ENCODE results near the gene NUP133.
"Not testable (repeated sequence)": the region's sequence is repeated elsewhere in the genome, so short reads cannot be mapped to it uniquely, and the experiment has no call there.

The NUP133 gene

DNA sequence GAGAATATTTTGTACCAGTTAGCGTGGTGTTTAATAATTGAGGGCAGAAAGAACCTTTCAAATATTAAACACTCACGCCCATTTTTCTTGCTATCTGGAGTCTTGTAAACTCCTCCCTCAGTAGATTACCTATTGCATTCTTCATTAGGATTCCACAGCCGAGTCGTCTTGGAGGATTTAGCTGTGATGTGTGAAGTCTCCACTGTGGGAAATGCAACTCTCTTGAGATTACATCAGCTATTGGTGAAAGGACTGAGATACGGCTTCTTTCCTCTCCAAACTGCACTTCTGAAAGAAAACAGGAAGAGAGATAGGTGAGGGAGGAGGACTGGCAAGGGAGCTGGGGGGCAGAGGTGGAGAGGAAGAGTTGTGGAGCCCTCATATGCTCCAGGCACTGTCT lies 110.4 kb downstream of the NUP133 start:
- no peaks in the 10 kb centered on the region for H3K36me3 ChIP-seq (ENCODE audit: control insufficient read depth, low read length)
- H3K27ac ChIP-seq (ENCODE audit: low read depth, low read length), result no peak overlapping the region
- H3K4me1 ChIP-seq (ENCODE audit: control insufficient read depth, low read length), result no peaks in the 10 kb centered on the region
- no peaks in the 10 kb centered on the region for H3F3A ChIP-seq (ENCODE audit: control insufficient read depth, insufficient read depth)
- no peaks in the 10 kb centered on the region for H3K9me2 ChIP-seq (replicated peaks; ENCODE audit: control insufficient read depth, low read length)
- H3K79me2 ChIP-seq (ENCODE audit: control insufficient read depth, low read length), result no peaks in the 10 kb centered on the region
- peaks cover 14% of the 10 kb centered on the region for H3K27me3 ChIP-seq (ENCODE audit: control insufficient read depth, low read length)
- H3K9me3 ChIP-seq (ENCODE audit: control insufficient read depth, insufficient read depth, low read length), result no peaks in the 10 kb centered on the region
- no peaks in the 10 kb centered on the region for H4K20me1 ChIP-seq (ENCODE audit: control insufficient read depth, insufficient read depth, low read depth, low read length)
- TF ChIP-seq EZH2phosphoT487 (IDR thresholded peaks at IDR 0.05; ENCODE audit: borderline replicate concordance, low read length), result no peak
- TF ChIP-seq, protein P1, sequence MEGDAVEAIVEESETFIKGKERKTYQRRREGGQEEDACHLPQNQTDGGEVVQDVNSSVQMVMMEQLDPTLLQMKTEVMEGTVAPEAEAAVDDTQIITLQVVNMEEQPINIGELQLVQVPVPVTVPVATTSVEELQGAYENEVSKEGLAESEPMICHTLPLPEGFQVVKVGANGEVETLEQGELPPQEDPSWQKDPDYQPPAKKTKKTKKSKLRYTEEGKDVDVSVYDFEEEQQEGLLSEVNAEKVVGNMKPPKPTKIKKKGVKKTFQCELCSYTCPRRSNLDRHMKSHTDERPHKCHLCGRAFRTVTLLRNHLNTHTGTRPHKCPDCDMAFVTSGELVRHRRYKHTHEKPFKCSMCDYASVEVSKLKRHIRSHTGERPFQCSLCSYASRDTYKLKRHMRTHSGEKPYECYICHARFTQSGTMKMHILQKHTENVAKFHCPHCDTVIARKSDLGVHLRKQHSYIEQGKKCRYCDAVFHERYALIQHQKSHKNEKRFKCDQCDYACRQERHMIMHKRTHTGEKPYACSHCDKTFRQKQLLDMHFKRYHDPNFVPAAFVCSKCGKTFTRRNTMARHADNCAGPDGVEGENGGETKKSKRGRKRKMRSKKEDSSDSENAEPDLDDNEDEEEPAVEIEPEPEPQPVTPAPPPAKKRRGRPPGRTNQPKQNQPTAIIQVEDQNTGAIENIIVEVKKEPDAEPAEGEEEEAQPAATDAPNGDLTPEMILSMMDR (IDR thresholded peaks at IDR 0.05; ENCODE audit: low read depth, low read length, poor library complexity, severe bottlenecking), result no peak
- no peak overlapping the region for H3K4me3 ChIP-seq (ENCODE audit: low read length)
- H3K4me2 ChIP-seq (ENCODE audit: low read length), result no peak overlapping the region

DNA sequence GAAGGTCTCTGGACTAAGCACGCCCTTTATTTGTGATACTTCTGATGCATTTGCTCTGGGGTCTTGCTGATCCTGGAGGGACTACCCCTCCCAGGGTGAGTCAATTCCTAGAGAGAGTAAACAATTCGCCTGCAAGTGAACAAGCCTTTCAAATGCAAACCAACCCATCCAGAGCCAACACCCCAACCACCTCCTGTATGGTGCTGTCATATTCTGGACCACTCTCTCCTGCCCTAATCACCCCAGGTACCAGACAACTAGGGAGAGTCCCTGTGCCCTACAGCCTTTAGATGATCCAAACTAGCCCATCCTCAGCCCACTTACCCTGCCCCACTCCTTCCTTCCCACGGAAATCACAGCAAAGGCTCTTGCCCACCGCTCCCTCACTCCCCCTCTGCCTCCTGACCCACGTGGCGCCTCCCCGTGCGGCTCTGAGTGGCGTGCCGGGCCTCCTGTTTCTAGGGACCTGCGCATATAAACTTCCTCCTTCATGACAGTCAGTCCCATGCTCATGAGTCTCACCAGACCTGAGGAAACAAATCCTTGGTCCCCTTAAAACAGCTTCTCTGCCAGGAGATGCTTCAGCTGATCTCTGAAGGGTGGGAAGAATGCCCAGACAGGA lies 111.4 kb downstream of the NUP133 start:
- no peak overlapping the region for H3K27ac ChIP-seq (ENCODE audit: low read depth, low read length)
- no peaks in the 10 kb centered on the region for H3K36me3 ChIP-seq (ENCODE audit: control insufficient read depth, low read length)
- H3K79me2 ChIP-seq (ENCODE audit: control insufficient read depth, low read length), result no peaks in the 10 kb centered on the region
- no peaks in the 10 kb centered on the region for H3K9me3 ChIP-seq (ENCODE audit: control insufficient read depth, insufficient read depth, low read length)
- no peak overlapping the region for H3K4me2 ChIP-seq (ENCODE audit: low read length)
- no peak overlapping the region for H3K4me3 ChIP-seq (ENCODE audit: low read length)
- no peak for TF ChIP-seq EZH2phosphoT487 (IDR thresholded peaks at IDR 0.05; ENCODE audit: borderline replicate concordance, low read length)
- TF ChIP-seq, protein P1 (IDR thresholded peaks at IDR 0.05; ENCODE audit: low read depth, low read length, poor library complexity, severe bottlenecking), result no peak
- H3K9me2 ChIP-seq (replicated peaks; ENCODE audit: control insufficient read depth, low read length), result no peaks in the 10 kb centered on the region
- H3K4me1 ChIP-seq (ENCODE audit: control insufficient read depth, low read length), result no peaks in the 10 kb centered on the region
- no peaks in the 10 kb centered on the region for H4K20me1 ChIP-seq (ENCODE audit: control insufficient read depth, insufficient read depth, low read depth, low read length)
- no peaks in the 10 kb centered on the region for H3F3A ChIP-seq (ENCODE audit: control insufficient read depth, insufficient read depth)
- H3K27me3 ChIP-seq (ENCODE audit: control insufficient read depth, low read length), result peaks cover 10% of the 10 kb centered on the region

DNA sequence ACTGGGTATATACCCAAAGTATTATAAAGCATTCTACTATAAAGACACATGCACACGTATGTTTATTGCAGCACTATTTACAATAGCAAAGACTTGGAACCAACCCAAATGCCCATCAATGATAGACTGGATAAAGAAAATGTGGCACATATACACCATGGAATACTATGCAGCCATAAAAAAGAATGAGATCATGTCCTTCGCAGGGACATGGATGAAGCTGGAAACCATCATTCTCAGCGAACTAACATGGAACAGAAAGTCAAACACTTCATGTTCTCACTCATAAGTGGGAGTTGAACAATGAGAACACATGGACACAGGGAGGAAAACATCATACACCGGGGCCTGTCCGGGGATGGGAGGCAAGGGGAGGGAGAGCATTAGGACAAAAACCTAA lies 113.6 kb downstream of the NUP133 start:
- not testable (repeated sequence) for H3K9me2 ChIP-seq (replicated peaks; ENCODE audit: control insufficient read depth, low read length); H3K79me2 ChIP-seq (ENCODE audit: control insufficient read depth, low read length); H3K9me3 ChIP-seq (ENCODE audit: control insufficient read depth, insufficient read depth, low read length); H3K4me1 ChIP-seq (ENCODE audit: control insufficient read depth, low read length); H3K36me3 ChIP-seq (ENCODE audit: control insufficient read depth, low read length); H4K20me1 ChIP-seq (ENCODE audit: control insufficient read depth, insufficient read depth, low read depth, low read length); H3F3A ChIP-seq (ENCODE audit: control insufficient read depth, insufficient read depth); H3K4me3 ChIP-seq (ENCODE audit: low read length); H3K27ac ChIP-seq (ENCODE audit: low read depth, low read length); H3K4me2 ChIP-seq (ENCODE audit: low read length)
- peaks cover 10% of the 10 kb centered on the region for H3K27me3 ChIP-seq (ENCODE audit: control insufficient read depth, low read length)

DNA sequence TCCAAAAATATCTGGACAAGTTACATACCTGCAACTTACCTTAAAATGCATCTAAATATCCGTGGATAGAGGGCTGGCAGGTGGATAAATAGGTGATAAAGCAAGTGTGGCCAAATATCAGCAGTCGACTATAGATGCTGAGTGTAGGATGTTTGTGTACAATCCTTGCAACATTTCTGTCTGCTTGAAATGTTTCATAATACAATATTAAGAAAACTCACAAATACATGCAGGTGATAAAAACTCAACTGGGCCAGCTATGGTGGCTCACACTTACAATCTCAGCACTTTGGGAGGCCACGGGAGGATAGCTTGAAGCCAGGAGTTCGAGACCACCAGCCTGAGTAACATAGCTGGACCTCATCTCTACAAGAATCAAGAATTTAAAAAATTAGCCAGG lies 115.2 kb downstream of the NUP133 start:
- no peaks in the 10 kb centered on the region for H4K20me1 ChIP-seq (ENCODE audit: control insufficient read depth, insufficient read depth, low read depth, low read length)
- no peaks in the 10 kb centered on the region for H3F3A ChIP-seq (ENCODE audit: control insufficient read depth, insufficient read depth)
- no peaks in the 10 kb centered on the region for H3K79me2 ChIP-seq (ENCODE audit: control insufficient read depth, low read length)
- H3K4me3 ChIP-seq (ENCODE audit: low read length), result no peak overlapping the region
- no peaks in the 10 kb centered on the region for H3K9me3 ChIP-seq (ENCODE audit: control insufficient read depth, insufficient read depth, low read length)
- H3K4me1 ChIP-seq (ENCODE audit: control insufficient read depth, low read length), result no peaks in the 10 kb centered on the region
- no peak overlapping the region for H3K27ac ChIP-seq (ENCODE audit: low read depth, low read length)
- H3K9me2 ChIP-seq (replicated peaks; ENCODE audit: control insufficient read depth, low read length), result no peaks in the 10 kb centered on the region
- peaks cover 17% of the 10 kb centered on the region for H3K27me3 ChIP-seq (ENCODE audit: control insufficient read depth, low read length)
- H3K36me3 ChIP-seq (ENCODE audit: control insufficient read depth, low read length), result no peaks in the 10 kb centered on the region
- TF ChIP-seq, protein P1 (IDR thresholded peaks at IDR 0.05; ENCODE audit: low read depth, low read length, poor library complexity, severe bottlenecking), result no peak
- TF ChIP-seq EZH2phosphoT487 (IDR thresholded peaks at IDR 0.05; ENCODE audit: borderline replicate concordance, low read length), result no peak
- no peak overlapping the region for H3K4me2 ChIP-seq (ENCODE audit: low read length)

All from DOHH2 (cell line).